PC-3 (cell line): ENCODE results near the gene TMEM117. TPM values are rescaled to one million over a fixed set of nuclear protein-coding genes. Genes with fewer than 3 reads are reported as not detected.

Experiments used
- ATAC-seq: fragments of 200-7000 bp; cut with Tn5 transposase; 2 replicates; pipeline ENCODE4 v1.9.1; 2020; ENCODE audit warnings: mild to moderate bottlenecking, moderate library complexity
- BruUV-seq: library from RNA; stranded (reverse); fragments of 400-500 nt; replicated peaks from 2 replicates; lab custom pipeline; 2021; lab: Mats Ljungman, UMichigan
- CTCF ChIA-PET: fragments of 300-600 bp; sonication (Branson Sonifier 250); formaldehyde crosslinking; loops from one replicate; lab custom pipeline; 2022; ENCODE audit warnings: antibody characterized with exemption; lab: Charles Lee
- POLR2A ChIA-PET: fragments of 300-600 bp; sonication (Branson Sonifier 250); formaldehyde crosslinking; loops from one replicate; lab custom pipeline; 2022; ENCODE audit warnings: antibody characterized with exemption; ENCODE audit not compliant: unreplicated experiment; lab: Charles Lee
- DNase-seq: peaks from one replicate; pipeline ENCODE4 v3.0.0-alpha.2; 2015
- H2AFZ ChIP-seq: fragments of 300-600 bp; sonication (generic); 2 replicates; pipeline ENCODE4 v1.6.0; 2016; ENCODE audit warnings: antibody characterized with exemption, low read length
- H3F3A ChIP-seq: fragments of 300-600 bp; sonication (generic); one replicate; pipeline ENCODE4 v1.6.0; 2017; ENCODE audit warnings: antibody characterized with exemption, low read length, control low read depth, mild to moderate bottlenecking; ENCODE audit not compliant: unreplicated experiment
- H3K27ac ChIP-seq: fragments of 300-600 bp; sonication (generic); 2 replicates; pipeline ENCODE4 v1.5.1; 2016; ENCODE audit warnings: mild to moderate bottlenecking, low read length
- H3K27me3 ChIP-seq: fragments of 300-600 bp; sonication (generic); 2 replicates; pipeline ENCODE4 v1.6.1; 2016; ENCODE audit warnings: low read length, mixed read lengths
- H3K36me3 ChIP-seq: fragments of 300-600 bp; sonication (generic); 2 replicates; pipeline ENCODE4 v1.6.1; 2016; ENCODE audit warnings: low read depth, mixed run types, low read length, mixed read lengths
- H3K4me1 ChIP-seq: fragments of 300-600 bp; sonication (generic); 2 replicates; pipeline ENCODE4 v1.5.1; 2016; ENCODE audit warnings: low read length; ENCODE audit not compliant: insufficient read depth
- H3K4me2 ChIP-seq: fragments of 300-600 bp; sonication (generic); 2 replicates; pipeline ENCODE4 v1.6.0; 2016; ENCODE audit warnings: low read length
- H3K4me3 ChIP-seq: fragments of 300-600 bp; sonication (generic); 2 replicates; pipeline ENCODE4 v1.5.1; 2016; ENCODE audit warnings: mild to moderate bottlenecking, low read length, mixed read lengths
- H3K79me2 ChIP-seq: fragments of 300-600 bp; sonication (generic); 2 replicates; pipeline ENCODE4 v1.6.1; 2017; ENCODE audit warnings: low read length, mixed read lengths
- H3K9ac ChIP-seq: fragments of 300-600 bp; sonication (generic); 2 replicates; pipeline ENCODE4 v1.6.0; 2016; ENCODE audit warnings: mild to moderate bottlenecking, low read length
- H3K9me2 ChIP-seq: fragments of 300-600 bp; sonication (generic); replicated peaks from 2 replicates; pipeline ENCODE4 v1.6.1; 2016; ENCODE audit warnings: mixed run types, low read length, mixed read lengths
- H3K9me3 ChIP-seq: fragments of 300-600 bp; sonication (generic); 2 replicates; pipeline ENCODE4 v1.6.1; 2016; ENCODE audit warnings: low read length, mixed read lengths
- H4K20me1 ChIP-seq: fragments of 300-600 bp; sonication (generic); 2 replicates; pipeline ENCODE4 v1.6.1; 2016; ENCODE audit warnings: low read length, mixed read lengths
- CTCF ChIP-seq: fragments of 300-600 bp; sonication (generic); conservative IDR thresholded peaks from 2 replicates; pipeline ENCODE4 v1.5.1; 2017; ENCODE audit warnings: antibody characterized with exemption, low read depth, mild to moderate bottlenecking, low read length
- EZH2 ChIP-seq: fragments of 300-600 bp; sonication (generic); IDR thresholded peaks from one replicate; pipeline ENCODE4 v1.6.1; 2017; ENCODE audit warnings: antibody characterized with exemption, mild to moderate bottlenecking, low read length; ENCODE audit not compliant: unreplicated experiment
- EZH2phosphoT487 ChIP-seq: fragments of 300-600 bp; sonication (generic); IDR thresholded peaks from 2 replicates; pipeline ENCODE4 v1.6.1; 2018; ENCODE audit warnings: mild to moderate bottlenecking, antibody characterized with exemption, low read length, borderline replicate concordance
- intact Hi-C: fragments of 100-400 bp; cut with micrococcal nuclease; formaldehyde crosslinking; loops from 2 replicates; pipeline ENCODE4 v1.9.0; 2023
- total RNA-seq: library from RNA; depleted of rRNA; stranded (reverse); fragments of >200 nt; gene quantifications from 2 replicates; pipeline ENCODE4 v1.2.3, GENCODE V29; 2014

TMEM117 gene
- total RNA-seq, 1 experiment from 2014 or later: 9.0 TPM

DNA sequence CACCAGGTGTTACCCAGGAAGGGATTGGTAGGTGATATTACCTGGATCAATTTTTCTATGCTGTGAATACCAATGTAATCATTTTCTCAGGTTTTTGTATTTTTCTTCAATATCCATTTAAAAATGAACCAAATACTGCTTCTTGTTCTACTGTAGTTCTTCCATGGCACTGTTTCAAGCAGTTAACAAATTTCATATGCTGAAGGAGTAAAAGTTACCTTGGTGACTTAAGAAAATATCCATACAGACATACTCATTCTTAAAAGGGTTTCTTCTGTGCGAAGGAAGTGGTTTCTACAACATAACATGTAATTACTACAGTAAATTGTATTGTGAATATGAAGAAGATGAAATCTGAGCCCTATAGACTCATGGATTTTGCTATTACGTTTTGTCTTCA, 222.5 kb downstream of the TMEM117 start:
- Histone ChIP-seq H2AFZ (no peak overlapping the region), H3K79me2 (no peaks in the 10 kb centered on the region), H3F3A (no peaks in the 10 kb centered on the region), H3K4me2 (no peak overlapping the region), H3K27me3 (no peaks in the 10 kb centered on the region), H3K9me3 (no peaks in the 10 kb centered on the region), H3K9ac (no peak overlapping the region), H3K36me3 (no peaks in the 10 kb centered on the region), H4K20me1 (no peaks in the 10 kb centered on the region), H3K4me1 (peaks cover 10% of the 10 kb centered on the region; the same call in 1 of the 2 replicates), H3K27ac (no peak overlapping the region), H3K9me2 (no peaks in the 10 kb centered on the region), H3K4me3 (no peak overlapping the region)
- ATAC-seq (no peak), DNase-seq (no peak)
- intact Hi-C loops: loop anchor here (10.0 kb wide), 1 partner anchor 316 kb away; no protein-coding TSS in a partner anchor
- POLR2A ChIA-PET: no interaction called here
- CTCF ChIA-PET: no interaction called here
- TF ChIP-seq EZH2phosphoT487 (no peak), EZH2 (no peak), CTCF (no peak)
- BruUV-seq: no TSS peak

DNA sequence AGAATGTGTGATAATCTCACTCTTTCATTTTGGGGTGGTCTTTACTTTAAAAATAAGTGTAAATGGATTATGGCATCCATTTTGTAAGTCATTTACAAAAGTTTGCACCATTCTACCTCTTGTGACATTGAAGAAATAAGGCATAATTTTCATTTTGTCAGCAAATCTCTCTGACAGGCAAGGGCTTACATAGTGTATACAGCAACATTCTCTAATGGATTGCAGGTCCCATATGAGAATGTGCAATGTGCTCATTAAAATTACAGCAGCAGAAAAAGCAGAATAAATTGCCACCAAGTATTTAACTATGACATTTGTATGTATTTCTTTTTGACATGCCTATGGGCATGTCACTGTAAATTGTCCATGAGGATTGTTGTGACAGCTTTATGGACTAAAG, 223.6 kb downstream of the TMEM117 start:
- Histone ChIP-seq H3K4me2 (no peak overlapping the region), H2AFZ (no peak overlapping the region), H3K4me1 (no peaks in the 10 kb centered on the region), H3F3A (no peaks in the 10 kb centered on the region), H4K20me1 (no peaks in the 10 kb centered on the region), H3K27me3 (no peaks in the 10 kb centered on the region), H3K9ac (no peak overlapping the region), H3K79me2 (no peaks in the 10 kb centered on the region), H3K4me3 (no peak overlapping the region), H3K36me3 (no peaks in the 10 kb centered on the region), H3K27ac (no peak overlapping the region), H3K9me3 (no peaks in the 10 kb centered on the region), H3K9me2 (no peaks in the 10 kb centered on the region)
- no peak for TF ChIP-seq CTCF
- no peak for TF ChIP-seq EZH2
- no peak for TF ChIP-seq EZH2phosphoT487
- DNase-seq (no peak), ATAC-seq (no peak)
- intact Hi-C loops: loop anchor here (10.0 kb wide), 1 partner anchor 315 kb away; no protein-coding TSS in a partner anchor
- ChIA-PET CTCF (no interaction called here), POLR2A (no interaction called here)
- BruUV-seq: no TSS peak

- H3K9me3 ChIP-seq: no peaks in the 10 kb centered on the region
- intact Hi-C loops: no loop called here
- no peaks in the 10 kb centered on the region for H4K20me1 ChIP-seq
- peaks cover 9% of the 10 kb centered on the region; the same call in 1 of the 2 replicates for H3K4me1 ChIP-seq
- POLR2A ChIA-PET: no interaction called here
- H3K36me3 ChIP-seq: no peaks in the 10 kb centered on the region
- H3K4me3 ChIP-seq: no peak overlapping the region
- no peak overlapping the region for H3K27ac ChIP-seq
- H3K4me2 ChIP-seq: no peak overlapping the region
- TF ChIP-seq CTCF: no peak
- no peak for TF ChIP-seq EZH2phosphoT487
- TF ChIP-seq EZH2: no peak
- H3K27me3 ChIP-seq: no peaks in the 10 kb centered on the region
- no peaks in the 10 kb centered on the region for H3F3A ChIP-seq
- ATAC-seq (no peak), DNase-seq (no peak)
- no peaks in the 10 kb centered on the region for H3K9me2 ChIP-seq
- BruUV-seq: no TSS peak
- H3K79me2 ChIP-seq: no peaks in the 10 kb centered on the region
- no peak overlapping the region for H3K9ac ChIP-seq
- H2AFZ ChIP-seq: no peak overlapping the region
- CTCF ChIA-PET: no interaction called here
Measured at GRCh38 chr12:44063671-44064070, 227.8 kb downstream of the TMEM117 start.
